GM19043 (cell line): ENCODE measurements around the gene ODAD3.
"Not testable (repeated sequence)": the region's sequence is repeated elsewhere in the genome, so short reads cannot be mapped to it uniquely, and the experiment has no call there.

Source experiments
- ATAC-seq: cut with Tn5 transposase; IDR thresholded peaks from one replicate; pipeline ENCODE4 v1.9.1; 2021; ENCODE audit warnings: low read depth; ENCODE audit not compliant: unreplicated experiment

ODAD3 gene

GRCh38 chr19:11435057-11435832 is at the start of gene ODAD3, which contains the start of gene PRKCSH:
Gene ODAD3, minus strand, starts transcription at chr19:11435121. Its CDS starts 105 bp downstream, at chr19:11435016.
Gene PRKCSH, plus strand, starts transcription at chr19:11435635. Its CDS starts 483 bp downstream, at chr19:11436118.
- peak; percentile 88 for ATAC-seq

- no peak for ATAC-seq
Observed at GRCh38 chr19:11483366-11484111, 48.6 kb upstream of the ODAD3 start.

- ATAC-seq, result peak; percentile 42
Observed at GRCh38 chr19:11482384-11483050, 47.6 kb upstream of the ODAD3 start.

GRCh38 chr19:11481534-11482383 is 46.8 kb upstream of the ODAD3 start:
- ATAC-seq, result peak; percentile 53

- ATAC-seq, result no peak
Observed at GRCh38 chr19:11480715-11481533, 46.0 kb upstream of the ODAD3 start, which contains the start of gene ELAVL3. Gene ELAVL3, minus strand, starts transcription at chr19:11481046. Its CDS starts 438 bp downstream, at chr19:11480608.

GRCh38 chr19:11479898-11480714 is 45.2 kb upstream of the ODAD3 start:
- ATAC-seq, result no peak

- ATAC-seq, result no peak
Observed at GRCh38 chr19:11479090-11479897, 44.4 kb upstream of the ODAD3 start.

GRCh38 chr19:11478167-11479089 is 43.5 kb upstream of the ODAD3 start:
- no peak for ATAC-seq

- no peak for ATAC-seq
Observed at GRCh38 chr19:11475861-11476260, 40.9 kb upstream of the ODAD3 start.

GRCh38 chr19:11475343-11475742 is 40.4 kb upstream of the ODAD3 start:
- ATAC-seq, result not testable (repeated sequence)

GRCh38 chr19:11473725-11474124 is 38.8 kb upstream of the ODAD3 start:
- no peak for ATAC-seq

GRCh38 chr19:11468266-11468845 is 33.4 kb upstream of the ODAD3 start:
- ATAC-seq, result not testable (repeated sequence)

- no peak for ATAC-seq
Observed at GRCh38 chr19:11465600-11465999, 30.7 kb upstream of the ODAD3 start.

- ATAC-seq, result no peak
Observed at GRCh38 chr19:11464333-11465265, 29.7 kb upstream of the ODAD3 start.

GRCh38 chr19:11463391-11463790 is 28.5 kb upstream of the ODAD3 start:
- ATAC-seq, result no peak
